Lung (tissue), 12 donors: ENCODE data around the gene LRRC51. TPM values are rescaled to one million over a fixed set of nuclear protein-coding genes. Genes with fewer than 3 reads are reported as not detected.

Experiments used
- ATAC-seq: fragments of 200-7000 bp; cut with Tn5 transposase; one replicate; pipeline ENCODE4 v1.9.1; 2020; ENCODE audit warnings: moderate number of reproducible peaks; ENCODE audit not compliant: insufficient read depth, low FRiP score
- DNase-seq, 3 donors: peaks; one replicate each; pipeline ENCODE4 v3.0.0-alpha.2; 2013 to 2017
- H3K27ac ChIP-seq, 2 donors: one replicate each; pipeline ENCODE4 v1.5.1; 2013; ENCODE audit warnings: mild to moderate bottlenecking in 2 of 2, moderate library complexity in 2 of 2, control low read depth in 1 of 2, inconsistent platforms in 1 of 2, low read depth in 1 of 2, low read length in 1 of 2
- H3K27me3 ChIP-seq, 3 donors: one replicate each; pipeline ENCODE4 v1.5.1; 2013; ENCODE audit warnings: low read length in 2 of 3; ENCODE audit not compliant: control insufficient read depth in 3 of 3, insufficient read depth in 3 of 3
- H3K36me3 ChIP-seq, 4 donors: one replicate each; pipeline ENCODE4 v1.5.1; 2013; ENCODE audit warnings: low read length in 4 of 4, mild to moderate bottlenecking in 1 of 4, moderate library complexity in 1 of 4; ENCODE audit not compliant: control insufficient read depth in 4 of 4, insufficient read depth in 4 of 4
- H3K4me1 ChIP-seq, 5 donors: one replicate each; pipeline ENCODE4 v1.5.1; 2013; ENCODE audit warnings: low read length in 5 of 5, mild to moderate bottlenecking in 2 of 5, moderate library complexity in 1 of 5; ENCODE audit not compliant: control insufficient read depth in 5 of 5, insufficient read depth in 5 of 5
- H3K4me3 ChIP-seq: one replicate; pipeline ENCODE4 v1.5.1; 2013; ENCODE audit warnings: mild to moderate bottlenecking, control low read depth, moderate library complexity
- H3K9ac ChIP-seq, 2 donors: one replicate each; pipeline ENCODE4 v1.5.1; 2013; ENCODE audit warnings: low read length in 2 of 2, control low read depth in 1 of 2; ENCODE audit not compliant: insufficient read depth in 1 of 2
- H3K9me3 ChIP-seq, 4 donors: one replicate each; pipeline ENCODE4 v1.5.1; 2013; ENCODE audit warnings: low read length in 3 of 4, mild to moderate bottlenecking in 1 of 4, moderate library complexity in 1 of 4; ENCODE audit not compliant: control insufficient read depth in 4 of 4, insufficient read depth in 3 of 4
- WGBS, 2 donors: extraction: QIAGEN DNeasy Blood & Tissue Kit; methylation state at CpG; one replicate each; pipeline ENCODE4 v1.1.7; 2013; 5-methylcytosine and 5-hydroxymethylcytosine counted together
- polyA plus RNA-seq, 2 donors: library from polyadenylated mRNA; stranded (reverse); fragments of 200-250 nt; gene quantifications; one replicate each; pipeline ENCODE4 v1.2.1, GENCODE V29; 2013
- total RNA-seq, 2 donors: library from RNA; depleted of rRNA in 1 of 2; stranded (reverse); fragments of >200 nt in 1 of 2; gene quantifications; one replicate each; pipeline ENCODE4 v1.2.1, GENCODE V29; 2014 to 2021
- TF ChIP-seq, protein P1 (sequence below): IDR thresholded peaks from 2 replicates; pipeline ENCODE4 v1.5.1; 2012; ENCODE audit warnings: mild to moderate bottlenecking; ENCODE audit errors: control extremely low read depth, extremely low read depth
- donor health status: control.
- donor health status: control.
- donor health status: Bipolar disorder and iron deficiency.
- donor health status: healthy.
- donor health status: DM: yes; HTN: yes; CAD: no.

LRRC51 gene
- total and polyA plus RNA-seq, 4 donors, result 10.4 to 29.6 (median 19.8) TPM

DNA sequence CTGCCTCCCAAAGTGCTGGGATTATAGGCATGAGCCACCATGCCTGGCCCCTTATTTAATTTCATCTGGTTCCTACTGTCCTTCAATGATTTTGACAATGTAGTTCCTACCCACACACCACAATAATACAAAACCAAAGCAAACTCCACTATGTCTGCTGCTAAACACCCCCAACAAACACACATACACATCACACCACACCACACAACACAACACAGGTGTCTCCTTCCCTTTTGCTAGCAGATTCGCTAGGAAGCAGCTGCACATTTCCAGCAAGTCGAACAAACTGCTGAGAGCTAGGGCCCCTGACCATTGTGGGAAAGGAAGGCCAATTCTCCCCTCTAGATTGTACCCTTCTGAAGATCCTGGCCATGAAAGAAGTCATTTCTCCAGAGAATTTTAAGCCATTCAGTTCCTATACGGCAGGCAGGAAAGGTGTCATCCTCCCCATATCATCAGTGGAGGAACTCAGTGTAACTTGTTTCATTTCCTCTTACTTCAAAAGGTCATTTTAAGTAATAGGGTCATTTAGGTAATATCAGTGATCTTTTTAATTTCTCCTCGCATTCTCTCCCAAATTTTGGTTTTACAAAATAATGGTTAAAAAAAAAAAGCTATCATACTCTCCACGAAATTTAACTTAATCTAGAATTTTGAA lies 18.8 kb upstream of the LRRC51 start:
- H3K9ac ChIP-seq, result no peak overlapping the region
- ATAC-seq, result no peak
- H3K27me3 ChIP-seq, result no peaks in the 10 kb centered on the region
- TF ChIP-seq, protein P1, sequence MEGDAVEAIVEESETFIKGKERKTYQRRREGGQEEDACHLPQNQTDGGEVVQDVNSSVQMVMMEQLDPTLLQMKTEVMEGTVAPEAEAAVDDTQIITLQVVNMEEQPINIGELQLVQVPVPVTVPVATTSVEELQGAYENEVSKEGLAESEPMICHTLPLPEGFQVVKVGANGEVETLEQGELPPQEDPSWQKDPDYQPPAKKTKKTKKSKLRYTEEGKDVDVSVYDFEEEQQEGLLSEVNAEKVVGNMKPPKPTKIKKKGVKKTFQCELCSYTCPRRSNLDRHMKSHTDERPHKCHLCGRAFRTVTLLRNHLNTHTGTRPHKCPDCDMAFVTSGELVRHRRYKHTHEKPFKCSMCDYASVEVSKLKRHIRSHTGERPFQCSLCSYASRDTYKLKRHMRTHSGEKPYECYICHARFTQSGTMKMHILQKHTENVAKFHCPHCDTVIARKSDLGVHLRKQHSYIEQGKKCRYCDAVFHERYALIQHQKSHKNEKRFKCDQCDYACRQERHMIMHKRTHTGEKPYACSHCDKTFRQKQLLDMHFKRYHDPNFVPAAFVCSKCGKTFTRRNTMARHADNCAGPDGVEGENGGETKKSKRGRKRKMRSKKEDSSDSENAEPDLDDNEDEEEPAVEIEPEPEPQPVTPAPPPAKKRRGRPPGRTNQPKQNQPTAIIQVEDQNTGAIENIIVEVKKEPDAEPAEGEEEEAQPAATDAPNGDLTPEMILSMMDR, result no peak
- peaks cover 0 to 6% (median under 1%) of the 10 kb centered on the region in 4 donors for H3K36me3 ChIP-seq
- DNase-seq, result no peak
- H3K4me1 ChIP-seq, result peaks cover 0 to 7% (median 3%) of the 10 kb centered on the region in 5 donors
- 65 to 84% methylated on average over 5 of the region's 5 CpGs for WGBS, 2 donors
- no peak overlapping the region for H3K4me3 ChIP-seq
- H3K9me3 ChIP-seq, result no peaks in the 10 kb centered on the region
- peak overlapping the region in 1 of 2 donors; percentile 22 for H3K27ac ChIP-seq

- Histone ChIP-seq H3K4me3 (no peak overlapping the region), H3K4me1 (peaks cover 8 to 22% (median 17%) of the 10 kb centered on the region in 5 donors), H3K36me3 (peaks cover 0 to 4% (median 2%) of the 10 kb centered on the region in 4 donors), H3K27me3 (no peaks in the 10 kb centered on the region), H3K9me3 (no peaks in the 10 kb centered on the region), H3K9ac (no peak overlapping the region), H3K27ac (peak overlapping the region; percentile 41 to 47)
- no peak for ATAC-seq
- TF ChIP-seq, protein P1, result no peak
- no peak for DNase-seq
Observed at GRCh38 chr11:72066855-72067254, 13.8 kb upstream of the LRRC51 start.

DNA sequence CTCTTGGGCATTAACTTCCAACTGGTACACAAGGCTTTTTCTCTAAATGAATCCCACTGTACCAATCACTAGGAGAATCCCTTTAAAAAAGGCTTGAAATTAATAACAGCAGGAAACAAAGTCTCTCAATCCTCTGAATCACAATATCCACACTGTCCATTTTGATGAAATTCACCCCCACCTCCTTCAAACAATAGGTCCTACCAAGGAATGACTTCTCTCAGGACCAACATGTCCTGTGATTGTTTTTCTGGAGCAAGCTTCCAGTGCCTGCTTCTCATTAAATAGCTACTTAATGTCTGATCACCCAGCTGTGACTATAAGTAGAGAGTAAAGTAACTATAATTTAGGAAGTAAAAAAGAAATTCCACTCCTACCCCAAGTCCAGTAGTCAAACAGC lies 13.4 kb upstream of the LRRC51 start:
- Histone ChIP-seq H3K27ac (peak overlapping the region in 1 of 2 donors; percentile 41), H3K4me1 (peaks cover 10 to 24% (median 21%) of the 10 kb centered on the region in 5 donors), H3K4me3 (no peak overlapping the region), H3K9me3 (no peaks in the 10 kb centered on the region), H3K9ac (no peak overlapping the region), H3K27me3 (no peaks in the 10 kb centered on the region), H3K36me3 (peaks cover 0 to 3% (median 2%) of the 10 kb centered on the region in 4 donors)
- TF ChIP-seq, protein P1, result no peak
- no peak for ATAC-seq
- DNase-seq, result no peak

GRCh38 chr11:72067676-72068075 lies 13.0 kb upstream of the LRRC51 start:
- Histone ChIP-seq H3K27ac (no peak overlapping the region), H3K9me3 (no peaks in the 10 kb centered on the region), H3K36me3 (peaks cover 0 to 3% (median 2%) of the 10 kb centered on the region in 4 donors), H3K4me1 (peaks cover 11 to 28% (median 24%) of the 10 kb centered on the region in 5 donors), H3K27me3 (no peaks in the 10 kb centered on the region), H3K4me3 (no peak overlapping the region), H3K9ac (no peak overlapping the region)
- TF ChIP-seq, protein P1, result no peak
- no peak for ATAC-seq
- no peak for DNase-seq
